ENCODE results near the gene NOS1AP. TPM values are rescaled to one million over a fixed set of nuclear protein-coding genes. Genes with fewer than 3 reads are reported as not detected.
A peak's percentile ranks its signal among the peaks of the same experiment; 100 is the strongest.

Gene NOS1AP
- total and polyA plus RNA-seq, 2 experiments from 2014 or later, result 5.8 to 6.6 TPM

DNA sequence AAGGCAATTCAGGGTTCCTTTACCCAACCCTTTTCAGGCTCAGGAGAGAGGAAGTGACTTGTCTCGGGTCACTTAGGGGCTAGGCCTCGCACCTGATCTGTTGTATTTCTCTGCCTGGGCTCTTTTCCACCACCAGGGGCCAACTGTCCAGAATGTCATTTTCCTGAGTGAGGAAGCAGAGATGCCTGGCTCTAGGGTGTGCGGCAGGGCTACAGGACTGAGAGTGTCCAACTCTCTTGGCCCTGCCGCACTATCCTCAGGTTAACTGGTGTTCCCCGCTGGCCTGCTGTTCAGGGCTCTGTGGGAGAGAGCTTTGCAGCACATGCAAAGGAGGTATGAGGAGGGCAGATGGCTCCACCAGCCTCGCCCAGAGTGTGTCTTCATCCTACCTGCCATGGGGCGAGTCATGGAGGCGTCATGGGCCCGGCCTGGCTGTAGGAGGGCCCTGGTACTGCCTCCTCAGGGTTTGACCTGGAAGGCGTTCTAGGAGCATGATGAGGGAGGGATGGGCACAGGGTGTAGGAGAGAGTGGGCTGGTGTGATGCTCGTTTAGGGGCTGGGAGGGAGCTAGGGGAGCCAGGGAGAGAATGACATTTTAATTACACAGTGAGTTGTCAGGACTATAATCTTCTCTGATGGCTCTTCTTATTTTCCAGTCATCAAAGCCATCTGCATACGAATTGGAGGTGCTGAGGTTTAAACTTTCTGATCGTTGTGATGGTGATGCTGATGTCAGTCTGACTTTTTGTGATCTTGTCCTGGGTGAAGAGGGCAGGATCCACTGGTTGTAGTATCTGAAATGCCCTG, 128.3 kb downstream of the NOS1AP start:
- Mint-ChIP-seq H3K4me3 (peak overlapping the region; percentile 32), H3K27me3 (ENCODE audit: insufficient read depth, low read depth, poor library complexity) (peaks cover 5% of the 10 kb centered on the region), H3K36me3 (ENCODE audit: low read depth) (peaks cover 2% of the 10 kb centered on the region; the same call in 1 of the 3 replicates), H3K27ac (peak overlapping the region; percentile 76), H3K9me3 (no peaks in the 10 kb centered on the region; the same call in 2 of the 3 replicates), H3K4me1 (peaks cover 49% of the 10 kb centered on the region)
- ATAC-seq (peak; percentile 83), DNase-seq (ENCODE audit: low spot score) (peak; percentile 54)
- Histone ChIP-seq H3K4me2 (peak overlapping the region; percentile 74), H3F3A (replicated peaks; ENCODE audit: low read depth) (peaks cover 9% of the 10 kb centered on the region; the same call in 1 of the 2 replicates), H3K27me3 (ENCODE audit: insufficient read depth) (no peaks in the 10 kb centered on the region), H3K27ac (ENCODE audit: low read depth) (peak overlapping the region; percentile 53), H3K79me2 (replicated peaks; ENCODE audit: insufficient read depth) (peaks cover 70% of the 10 kb centered on the region), H3K4me1 (ENCODE audit: insufficient read depth) (peaks cover 38% of the 10 kb centered on the region), H3K36me3 (ENCODE audit: insufficient read depth) (no peaks in the 10 kb centered on the region), H2AFZ (no peak overlapping the region), H3K4me3 (peak overlapping the region; percentile 22; the same call in 1 of the 2 replicates), H4K20me1 (replicated peaks; ENCODE audit: insufficient read depth) (peaks cover 4% of the 10 kb centered on the region; the same call in 1 of the 2 replicates), H3K9me2 (ENCODE audit: insufficient read depth) (peaks cover 3% of the 10 kb centered on the region; the same call in 1 of the 2 replicates)
- TF ChIP-seq, protein P1, sequence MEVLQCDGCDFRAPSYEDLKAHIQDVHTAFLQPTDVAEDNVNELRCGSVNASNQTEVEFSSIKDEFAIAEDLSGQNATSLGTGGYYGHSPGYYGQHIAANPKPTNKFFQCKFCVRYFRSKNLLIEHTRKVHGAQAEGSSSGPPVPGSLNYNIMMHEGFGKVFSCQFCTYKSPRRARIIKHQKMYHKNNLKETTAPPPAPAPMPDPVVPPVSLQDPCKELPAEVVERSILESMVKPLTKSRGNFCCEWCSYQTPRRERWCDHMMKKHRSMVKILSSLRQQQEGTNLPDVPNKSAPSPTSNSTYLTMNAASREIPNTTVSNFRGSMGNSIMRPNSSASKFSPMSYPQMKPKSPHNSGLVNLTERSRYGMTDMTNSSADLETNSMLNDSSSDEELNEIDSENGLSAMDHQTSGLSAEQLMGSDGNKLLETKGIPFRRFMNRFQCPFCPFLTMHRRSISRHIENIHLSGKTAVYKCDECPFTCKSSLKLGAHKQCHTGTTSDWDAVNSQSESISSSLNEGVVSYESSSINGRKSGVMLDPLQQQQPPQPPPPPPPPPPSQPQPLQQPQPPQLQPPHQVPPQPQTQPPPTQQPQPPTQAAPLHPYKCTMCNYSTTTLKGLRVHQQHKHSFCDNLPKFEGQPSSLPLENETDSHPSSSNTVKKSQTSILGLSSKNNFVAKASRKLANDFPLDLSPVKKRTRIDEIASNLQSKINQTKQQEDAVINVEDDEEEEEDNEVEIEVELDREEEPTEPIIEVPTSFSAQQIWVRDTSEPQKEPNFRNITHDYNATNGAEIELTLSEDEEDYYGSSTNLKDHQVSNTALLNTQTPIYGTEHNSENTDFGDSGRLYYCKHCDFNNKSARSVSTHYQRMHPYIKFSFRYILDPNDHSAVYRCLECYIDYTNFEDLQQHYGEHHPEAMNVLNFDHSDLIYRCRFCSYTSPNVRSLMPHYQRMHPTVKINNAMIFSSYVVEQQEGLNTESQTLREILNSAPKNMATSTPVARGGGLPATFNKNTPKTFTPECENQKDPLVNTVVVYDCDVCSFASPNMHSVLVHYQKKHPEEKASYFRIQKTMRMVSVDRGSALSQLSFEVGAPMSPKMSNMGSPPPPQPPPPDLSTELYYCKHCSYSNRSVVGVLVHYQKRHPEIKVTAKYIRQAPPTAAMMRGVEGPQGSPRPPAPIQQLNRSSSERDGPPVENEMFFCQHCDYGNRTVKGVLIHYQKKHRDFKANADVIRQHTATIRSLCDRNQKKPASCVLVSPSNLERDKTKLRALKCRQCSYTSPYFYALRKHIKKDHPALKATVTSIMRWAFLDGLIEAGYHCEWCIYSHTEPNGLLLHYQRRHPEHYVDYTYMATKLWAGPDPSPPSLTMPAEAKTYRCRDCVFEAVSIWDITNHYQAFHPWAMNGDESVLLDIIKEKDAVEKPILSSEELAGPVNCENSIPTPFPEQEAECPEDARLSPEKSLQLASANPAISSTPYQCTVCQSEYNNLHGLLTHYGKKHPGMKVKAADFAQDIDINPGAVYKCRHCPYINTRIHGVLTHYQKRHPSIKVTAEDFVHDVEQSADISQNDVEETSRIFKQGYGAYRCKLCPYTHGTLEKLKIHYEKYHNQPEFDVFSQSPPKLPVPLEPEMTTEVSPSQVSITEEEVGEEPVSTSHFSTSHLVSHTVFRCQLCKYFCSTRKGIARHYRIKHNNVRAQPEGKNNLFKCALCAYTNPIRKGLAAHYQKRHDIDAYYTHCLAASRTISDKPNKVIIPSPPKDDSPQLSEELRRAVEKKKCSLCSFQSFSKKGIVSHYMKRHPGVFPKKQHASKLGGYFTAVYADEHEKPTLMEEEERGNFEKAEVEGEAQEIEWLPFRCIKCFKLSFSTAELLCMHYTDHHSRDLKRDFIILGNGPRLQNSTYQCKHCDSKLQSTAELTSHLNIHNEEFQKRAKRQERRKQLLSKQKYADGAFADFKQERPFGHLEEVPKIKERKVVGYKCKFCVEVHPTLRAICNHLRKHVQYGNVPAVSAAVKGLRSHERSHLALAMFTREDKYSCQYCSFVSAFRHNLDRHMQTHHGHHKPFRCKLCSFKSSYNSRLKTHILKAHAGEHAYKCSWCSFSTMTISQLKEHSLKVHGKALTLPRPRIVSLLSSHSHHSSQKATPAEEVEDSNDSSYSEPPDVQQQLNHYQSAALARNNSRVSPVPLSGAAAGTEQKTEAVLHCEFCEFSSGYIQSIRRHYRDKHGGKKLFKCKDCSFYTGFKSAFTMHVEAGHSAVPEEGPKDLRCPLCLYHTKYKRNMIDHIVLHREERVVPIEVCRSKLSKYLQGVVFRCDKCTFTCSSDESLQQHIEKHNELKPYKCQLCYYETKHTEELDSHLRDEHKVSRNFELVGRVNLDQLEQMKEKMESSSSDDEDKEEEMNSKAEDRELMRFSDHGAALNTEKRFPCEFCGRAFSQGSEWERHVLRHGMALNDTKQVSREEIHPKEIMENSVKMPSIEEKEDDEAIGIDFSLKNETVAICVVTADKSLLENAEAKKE (CRISPR knock-in tag; IDR thresholded peaks at IDR 0.05), result peak; percentile 38; the same call in 1 of the 2 replicates
- no peak for TF ChIP-seq JUNB (IDR thresholded peaks at IDR 0.05; ENCODE audit: unreplicated experiment)
- no peak for TF ChIP-seq EZH2phosphoT487 (IDR thresholded peaks at IDR 0.05; ENCODE audit: unreplicated experiment)
- TF ChIP-seq CREB1 (CRISPR knock-in tag; IDR thresholded peaks at IDR 0.05; ENCODE audit: low read depth), result peak; percentile 66
- no peak for TF ChIP-seq POLR2AphosphoS5 (IDR thresholded peaks at IDR 0.05; ENCODE audit: low read depth)
- peak; percentile 99 for TF ChIP-seq NANOG (IDR thresholded peaks at IDR 0.05; ENCODE audit: borderline replicate concordance)
- no peak for TF ChIP-seq ZNF114 (CRISPR knock-in tag; IDR thresholded peaks at IDR 0.05)
- TF ChIP-seq, protein P2, sequence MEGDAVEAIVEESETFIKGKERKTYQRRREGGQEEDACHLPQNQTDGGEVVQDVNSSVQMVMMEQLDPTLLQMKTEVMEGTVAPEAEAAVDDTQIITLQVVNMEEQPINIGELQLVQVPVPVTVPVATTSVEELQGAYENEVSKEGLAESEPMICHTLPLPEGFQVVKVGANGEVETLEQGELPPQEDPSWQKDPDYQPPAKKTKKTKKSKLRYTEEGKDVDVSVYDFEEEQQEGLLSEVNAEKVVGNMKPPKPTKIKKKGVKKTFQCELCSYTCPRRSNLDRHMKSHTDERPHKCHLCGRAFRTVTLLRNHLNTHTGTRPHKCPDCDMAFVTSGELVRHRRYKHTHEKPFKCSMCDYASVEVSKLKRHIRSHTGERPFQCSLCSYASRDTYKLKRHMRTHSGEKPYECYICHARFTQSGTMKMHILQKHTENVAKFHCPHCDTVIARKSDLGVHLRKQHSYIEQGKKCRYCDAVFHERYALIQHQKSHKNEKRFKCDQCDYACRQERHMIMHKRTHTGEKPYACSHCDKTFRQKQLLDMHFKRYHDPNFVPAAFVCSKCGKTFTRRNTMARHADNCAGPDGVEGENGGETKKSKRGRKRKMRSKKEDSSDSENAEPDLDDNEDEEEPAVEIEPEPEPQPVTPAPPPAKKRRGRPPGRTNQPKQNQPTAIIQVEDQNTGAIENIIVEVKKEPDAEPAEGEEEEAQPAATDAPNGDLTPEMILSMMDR (conservative IDR thresholded peaks at IDR 0.05; ENCODE audit: low read depth in 2 of 2), result peak in 1 of 2 experiments; percentile 56; a peak in 2 of 4 replicates
